Left cardiac atrium (tissue), 4 donors: ENCODE results near the gene LAMC1. TPM values are rescaled to one million over a fixed set of nuclear protein-coding genes. Genes with fewer than 3 reads are reported as not detected.
"Not testable (repeated sequence)": the region's sequence is repeated elsewhere in the genome, so short reads cannot be mapped to it uniquely, and the experiment has no call there.

Experiments used
- ATAC-seq, 2 donors: fragments of 200-7000 bp; cut with Tn5 transposase; one replicate each; pipeline ENCODE4 v1.9.1; 2020; ENCODE audit warnings: mild to moderate bottlenecking in 2 of 2, moderate library complexity in 2 of 2
- DNase-seq: peaks from one replicate; pipeline ENCODE4 v3.0.0-alpha.2; 2020
- intact Hi-C, 2 donors: fragments of 100-400 bp; cut with DNase I; formaldehyde crosslinking; loops; one replicate each; pipeline versions ENCODE4 v1.14.1 to v1.15.1; 2022 to 2023
- total RNA-seq, 2 donors: library from RNA; stranded (reverse); fragmentation: NEBNext Ultra II Directional; extraction: Animal tissue kit (Norgen Biotek cat#: 25700); gene quantifications; one replicate each; pipeline ENCODE4 v1.2.1, GENCODE V29; 2021
- donor health status: DM: no; HTN: yes; CAD: no.
- donor health status: DM: no; HTN: yes; CAD: no; lungs with severe emphysema.
- donor health status: DM: yes; HTN: yes; CAD: no.
- donor health status: Dilated cardiomyopathy.

Gene LAMC1
- total RNA-seq, 2 donors from 2014 or later, result 108 to 126 TPM

DNA sequence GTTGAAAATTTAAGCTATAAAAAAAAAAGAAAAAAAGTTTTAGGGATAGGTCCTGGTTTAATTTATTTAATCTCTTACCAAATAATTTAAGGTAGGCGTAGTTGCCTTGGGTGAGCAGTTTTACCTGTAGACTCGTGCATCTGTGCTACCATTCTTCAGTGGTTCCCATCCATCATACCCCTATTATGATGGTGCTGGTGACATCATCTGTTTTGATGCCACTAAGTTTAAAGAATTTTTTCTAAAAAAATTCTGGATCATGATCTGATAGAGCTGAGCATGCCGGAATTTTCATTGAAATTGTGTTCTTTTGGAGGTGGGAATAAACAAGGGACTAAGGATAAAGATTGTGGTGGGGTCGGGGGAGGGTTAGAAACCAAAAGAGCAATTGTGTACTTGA is 15.7 kb downstream of the LAMC1 start:
- ATAC-seq, result no peak
- intact Hi-C loops, result no loop called here
- DNase-seq, result no peak

GRCh38 chr1:183039330-183039729 is 16.1 kb downstream of the LAMC1 start:
- DNase-seq (no peak), ATAC-seq (no peak)
- intact Hi-C loops, result no loop called here

- intact Hi-C loops, result no loop called here
- ATAC-seq, result peak in 1 of 2 donors; percentile 57
- DNase-seq, result no peak
These were observed 16.8 kb downstream of the LAMC1 start for GRCh38 chr1:183039985-183040447.

DNA sequence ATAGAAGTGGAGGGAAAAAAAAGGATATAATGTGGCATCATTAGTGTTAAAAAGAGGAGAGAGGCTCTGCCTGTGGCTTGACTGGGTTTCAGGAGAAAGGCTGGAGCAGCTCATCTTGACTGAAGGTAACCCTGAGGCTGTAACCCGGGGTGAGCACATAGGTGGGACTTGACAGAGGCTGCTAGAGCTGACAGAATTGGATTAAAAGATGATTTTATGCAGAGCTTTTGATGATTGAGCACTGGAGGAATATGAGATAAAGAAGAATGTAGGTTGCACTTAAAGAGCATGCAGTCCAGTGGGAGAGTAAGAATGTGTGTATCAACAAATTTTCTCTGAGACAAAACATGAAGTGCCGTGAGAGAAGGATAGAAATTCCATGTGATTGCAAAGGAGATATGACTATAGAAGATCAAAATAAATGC is 17.3 kb downstream of the LAMC1 start:
- DNase-seq (no peak), ATAC-seq (no peak)
- intact Hi-C loops, result no loop called here

DNA sequence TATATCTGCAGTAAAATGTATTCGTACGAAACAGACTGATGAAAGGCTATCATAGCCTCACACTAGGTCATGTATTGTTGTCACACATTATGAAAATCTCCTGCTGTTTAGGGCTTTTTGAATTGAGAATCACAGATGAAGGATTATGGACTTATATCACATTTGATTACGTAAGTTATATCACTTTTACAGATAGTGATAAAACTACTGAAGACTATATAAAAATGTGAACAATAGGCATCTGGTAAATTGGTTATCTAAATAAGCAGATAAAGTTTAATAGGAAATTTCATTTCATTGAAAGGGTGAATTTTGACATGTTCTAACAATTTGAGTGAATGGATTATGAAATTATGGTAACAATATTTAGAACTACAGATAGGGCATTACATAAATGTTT is 20.0 kb downstream of the LAMC1 start:
- no peak for ATAC-seq
- intact Hi-C loops, result no loop called here
- DNase-seq, result no peak

DNA sequence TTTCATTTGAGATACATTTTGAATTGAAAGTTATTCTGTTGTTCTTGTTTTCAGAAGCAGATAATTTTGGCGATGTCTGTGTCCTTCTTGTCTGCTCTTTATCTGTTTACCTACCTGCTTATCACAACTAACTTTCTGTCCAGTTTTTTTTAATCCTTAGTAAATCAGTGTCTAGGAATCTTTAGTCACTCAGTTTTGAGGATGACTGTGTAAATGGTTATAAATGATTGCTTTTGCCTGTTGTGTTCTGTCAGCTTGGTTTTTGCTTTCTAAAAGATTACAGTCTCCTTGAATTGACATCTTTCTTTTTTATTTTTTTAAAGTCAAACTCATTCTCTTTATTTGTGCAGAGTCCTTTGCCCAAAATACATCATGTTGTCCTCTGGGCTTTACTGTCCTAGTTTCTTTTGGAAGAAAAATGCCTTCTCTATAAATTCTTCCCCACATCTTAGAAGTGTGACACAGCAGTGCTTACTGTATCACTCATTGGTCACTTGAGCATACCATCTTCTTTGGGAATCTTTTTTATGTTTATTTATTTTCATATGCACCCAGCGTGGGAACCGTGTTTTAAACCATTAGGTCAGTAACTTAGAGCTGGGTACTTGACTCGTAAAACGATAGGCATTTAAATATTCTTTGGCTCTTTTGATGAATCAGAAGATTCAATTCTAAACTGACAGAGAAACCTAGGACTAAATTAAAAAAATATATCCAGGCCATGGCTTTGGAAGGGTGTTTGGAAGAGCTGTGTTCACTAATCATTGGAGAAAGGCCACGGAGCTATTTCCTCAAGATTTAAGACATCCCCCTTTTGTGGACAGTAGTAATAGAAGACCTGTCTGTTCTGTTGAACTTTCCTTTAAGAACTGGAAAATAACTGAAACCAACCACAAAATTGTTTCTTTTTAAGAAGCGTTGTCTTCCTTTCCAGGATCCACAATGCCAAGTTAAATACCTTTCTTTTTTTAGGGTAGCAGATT is 20.9 kb downstream of the LAMC1 start:
- intact Hi-C loops, result no loop called here
- DNase-seq (no peak), ATAC-seq (peak; percentile 23 to 60)

DNA sequence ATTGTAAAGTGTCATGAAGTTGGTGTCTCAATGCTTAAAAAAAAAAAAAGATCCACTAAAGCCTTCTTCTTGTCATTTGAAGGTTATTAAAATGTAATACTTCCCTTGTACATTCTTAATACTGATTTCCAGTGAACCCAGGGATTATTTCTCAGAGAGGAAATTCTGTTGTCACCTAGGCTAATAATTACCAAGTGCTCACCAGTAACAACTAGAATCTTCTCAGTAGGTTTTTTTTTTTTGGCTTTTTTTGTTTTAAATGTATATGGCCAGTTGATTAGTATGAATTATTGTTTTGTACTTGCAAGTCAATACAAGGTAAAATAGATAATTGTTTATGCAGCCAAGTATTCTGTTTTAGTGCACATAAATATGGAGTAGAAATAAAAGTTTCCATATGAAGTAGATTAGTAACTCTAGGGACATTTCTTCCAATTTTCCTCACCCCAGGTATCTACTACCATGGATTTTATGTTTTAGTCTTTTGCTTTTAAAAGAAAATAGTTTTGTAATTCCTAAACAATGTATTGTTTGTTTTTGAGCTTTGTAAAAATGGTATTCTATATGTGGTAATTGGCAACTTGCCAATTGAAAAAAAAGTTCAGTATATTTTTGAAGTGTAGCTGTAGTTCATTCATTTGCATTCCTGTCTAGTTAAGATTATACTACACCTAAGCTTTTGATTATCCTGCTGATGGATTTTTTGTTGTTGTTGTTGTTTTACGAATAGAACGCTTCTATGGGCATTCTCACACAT is 21.9 kb downstream of the LAMC1 start:
- intact Hi-C loops, result no loop called here
- DNase-seq (no peak), ATAC-seq (no peak)

DNA sequence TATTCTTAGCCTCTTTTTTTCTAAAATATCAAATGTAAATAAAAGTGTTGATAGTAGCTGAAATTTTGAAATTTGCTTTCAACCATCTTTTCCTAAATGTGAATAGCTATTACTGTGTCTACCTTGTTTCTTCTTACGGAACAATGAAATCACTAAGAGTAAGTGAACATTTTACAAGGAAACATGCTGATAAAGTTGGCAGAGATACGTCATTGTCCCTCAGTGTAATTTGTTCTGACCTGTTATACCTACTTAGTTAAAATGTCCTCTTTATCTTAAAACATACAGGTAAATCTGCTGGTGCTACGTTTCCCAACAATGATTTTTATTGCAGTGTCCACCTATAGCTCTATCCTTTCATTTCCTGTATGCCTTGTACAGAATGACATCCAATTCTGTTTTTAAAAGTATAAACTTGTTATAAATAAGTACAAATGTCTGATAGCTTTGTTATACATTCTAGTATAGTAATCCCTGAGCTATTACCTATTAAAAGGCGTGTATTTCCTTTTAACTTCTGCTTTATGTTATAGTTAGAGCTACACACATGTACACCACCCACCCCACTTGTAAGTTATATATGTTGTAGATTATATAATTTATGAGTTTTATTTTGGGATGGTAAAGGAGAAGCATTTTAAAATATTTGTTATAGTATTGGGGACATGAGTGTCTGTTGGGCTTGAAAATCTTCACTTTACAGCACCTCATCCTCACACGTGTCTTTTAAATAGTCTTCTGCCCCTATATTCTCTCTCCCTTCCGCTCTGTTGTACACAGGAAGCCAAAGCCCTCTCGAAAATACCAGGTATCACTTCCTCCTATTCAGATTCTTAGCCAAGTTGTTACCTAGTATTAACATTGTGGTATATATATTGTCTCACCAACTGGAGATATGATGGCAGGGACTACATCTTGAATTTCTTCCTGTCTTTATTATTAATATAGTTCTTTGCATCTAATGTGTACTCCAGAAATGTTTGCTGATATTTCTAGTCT is 25.2 kb downstream of the LAMC1 start:
- ATAC-seq (no peak), DNase-seq (no peak)
- intact Hi-C loops, result no loop called here

GRCh38 chr1:183051546-183051945 is 28.3 kb downstream of the LAMC1 start:
- ATAC-seq (peak in 1 of 2 donors; percentile 19), DNase-seq (no peak)
- intact Hi-C loops, result no loop called here

- no peak for DNase-seq
- no peak for ATAC-seq
- intact Hi-C loops, result no loop called here
These were observed 29.6 kb downstream of the LAMC1 start for GRCh38 chr1:183052861-183053260.

DNA sequence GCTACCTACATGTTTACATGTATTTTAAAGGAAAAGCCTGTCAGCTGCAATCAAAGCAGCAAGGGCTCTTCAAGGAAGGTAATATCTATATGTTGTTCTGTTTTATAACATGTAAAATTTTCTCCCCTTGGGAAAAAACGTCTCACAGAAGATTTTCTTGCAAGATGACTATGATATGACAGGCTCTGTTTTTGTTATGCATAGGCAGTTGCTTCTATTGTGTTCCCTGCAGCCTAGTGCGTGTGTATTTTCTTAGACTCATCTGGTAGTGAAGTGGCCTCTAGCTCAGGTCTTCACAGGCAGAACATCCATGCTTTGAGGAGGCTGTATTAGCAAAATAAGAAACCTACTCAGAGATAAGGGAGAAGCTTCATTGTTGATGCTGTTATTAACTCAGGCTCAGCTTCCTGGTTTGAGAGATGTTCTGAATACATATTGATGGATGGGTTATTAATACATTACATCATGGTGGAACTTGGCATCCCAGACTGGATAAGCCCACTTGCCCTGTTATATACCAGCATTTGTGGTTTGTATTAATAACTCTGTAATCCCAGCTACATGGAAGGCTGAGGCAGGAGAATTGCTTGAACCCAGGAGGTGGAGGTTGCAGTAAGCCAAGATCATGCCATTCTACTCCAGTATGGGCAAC is 35.8 kb downstream of the LAMC1 start:
- no peak for DNase-seq
- no peak for ATAC-seq
- intact Hi-C loops, result no loop called here

DNA sequence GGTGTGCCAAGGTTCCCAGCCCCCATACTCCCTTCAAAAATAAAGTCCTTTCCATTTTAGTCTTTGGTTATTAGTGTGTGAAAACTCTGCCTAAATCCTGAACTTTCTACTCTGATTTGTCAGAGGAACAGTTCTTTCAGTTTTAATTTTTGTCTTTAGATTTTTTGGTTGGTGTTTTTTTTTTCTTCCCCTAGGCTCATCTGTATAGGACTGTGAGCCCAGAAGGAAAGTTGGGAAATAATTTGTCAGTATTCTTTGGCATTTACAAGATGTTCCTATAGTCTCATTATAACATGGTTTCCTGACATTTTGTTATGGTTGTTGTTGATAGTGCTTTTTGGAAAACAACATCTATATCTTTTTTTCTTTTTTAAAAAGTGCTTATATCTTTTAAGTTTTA is 38.0 kb downstream of the LAMC1 start:
- intact Hi-C loops, result no loop called here
- DNase-seq (no peak), ATAC-seq (peak in 1 of 2 donors; percentile 6)

GRCh38 chr1:183063349-183063748 is 40.1 kb downstream of the LAMC1 start:
- intact Hi-C loops, result no loop called here
- DNase-seq, result no peak
- no peak for ATAC-seq

DNA sequence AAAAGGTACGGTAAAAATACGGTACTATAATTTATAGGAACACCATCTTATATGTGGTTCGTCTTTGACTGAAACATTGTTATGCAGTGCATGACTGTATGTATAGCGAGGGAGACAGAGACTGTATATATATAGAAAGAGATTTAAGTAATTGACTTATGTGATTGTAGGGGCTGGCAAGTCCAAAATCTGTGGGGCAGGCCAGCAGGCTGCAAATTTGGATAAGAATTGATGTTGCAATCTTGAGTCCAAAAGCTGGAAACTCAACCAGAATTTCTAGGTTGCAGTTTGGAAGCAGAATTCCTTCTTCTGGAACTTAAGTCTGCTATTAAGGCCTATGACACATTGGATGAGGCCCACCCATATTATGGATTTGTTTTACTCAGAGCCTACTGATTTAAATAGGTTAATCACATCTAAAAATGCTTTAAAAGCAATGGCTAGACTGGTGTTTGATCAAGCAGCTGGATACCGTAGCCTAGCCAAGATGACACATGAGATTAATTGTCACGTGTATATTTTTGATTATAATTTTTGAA is 42.0 kb downstream of the LAMC1 start:
- intact Hi-C loops, result no loop called here
- ATAC-seq, result no peak

GRCh38 chr1:183066432-183066831 is 43.2 kb downstream of the LAMC1 start:
- ATAC-seq, DNase-seq, intact Hi-C loops: not testable (repeated sequence)

More for the DNA sequence above, 42.0 kb downstream of the LAMC1 start:
- DNase-seq, result no peak

DNA sequence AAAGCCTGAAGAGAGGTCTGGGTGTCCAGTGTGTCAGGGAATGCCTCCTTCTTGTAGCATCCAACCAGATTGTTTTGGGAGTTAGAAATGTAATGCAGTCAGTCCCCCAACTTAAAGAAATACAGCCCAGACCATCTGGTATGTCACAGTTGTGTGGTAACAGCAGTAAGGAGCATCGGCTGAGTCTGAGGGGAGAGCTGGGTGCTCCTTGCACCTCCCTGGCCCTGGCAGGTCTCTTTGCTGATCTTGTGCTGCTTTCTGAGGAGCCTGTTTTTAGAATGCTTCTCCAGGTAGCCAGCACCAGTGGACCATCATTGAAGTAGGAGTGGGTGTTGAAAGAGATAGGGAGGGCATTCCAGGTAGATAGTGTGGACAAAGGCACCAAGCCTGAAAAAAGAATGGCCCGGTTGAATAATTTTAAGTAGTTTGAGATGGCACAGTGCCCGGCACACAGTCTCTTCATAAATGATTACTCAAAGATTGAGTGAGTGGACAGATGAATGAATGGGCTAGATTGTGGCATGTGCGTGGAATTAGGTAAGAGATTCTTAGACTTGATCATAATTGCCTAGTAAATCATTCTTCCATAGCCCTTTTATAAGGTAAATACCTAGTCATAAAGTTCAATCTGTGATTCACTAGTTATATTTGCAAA is 46.5 kb downstream of the LAMC1 start:
- DNase-seq (no peak), ATAC-seq (no peak)
- intact Hi-C loops, result no loop called here

GRCh38 chr1:183070234-183070922 is 47.2 kb downstream of the LAMC1 start:
- intact Hi-C loops, result no loop called here
- no peak for ATAC-seq

More at GRCh38 chr1:183070234-183070922, 47.2 kb downstream of the LAMC1 start:
- DNase-seq, result no peak
